ENCODE results near the gene HERC3.

HERC3 gene

DNA sequence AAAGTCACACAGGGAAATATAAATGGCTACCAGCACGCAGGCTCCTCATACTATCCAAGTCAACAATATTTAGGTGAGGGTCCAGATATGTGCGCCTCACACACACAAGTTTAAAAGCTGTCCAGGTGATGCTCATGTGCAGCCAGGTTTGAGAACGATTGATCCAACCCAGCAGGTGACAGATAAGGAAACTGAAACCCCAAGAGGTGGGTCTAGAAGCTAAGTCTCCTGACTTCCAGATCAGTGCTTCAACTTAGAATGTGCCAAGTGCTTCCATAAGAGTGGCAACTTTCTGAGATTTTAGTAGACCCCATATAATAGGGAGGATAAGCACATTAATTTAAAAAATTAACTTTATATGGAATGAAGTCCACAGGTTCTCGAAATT is 159.8 kb downstream of the HERC3 start:
- DNase-seq: no peak

- no peak for DNase-seq
Observed at GRCh38 chr4:88752754-88753153, 160.5 kb downstream of the HERC3 start.

- no peak for DNase-seq
Observed at GRCh38 chr4:88753658-88754571, 161.6 kb downstream of the HERC3 start.

- no peak for DNase-seq
Observed at GRCh38 chr4:88754796-88755195, 162.5 kb downstream of the HERC3 start.

GRCh38 chr4:88755454-88755853 is 163.2 kb downstream of the HERC3 start:
- no peak for DNase-seq

DNA sequence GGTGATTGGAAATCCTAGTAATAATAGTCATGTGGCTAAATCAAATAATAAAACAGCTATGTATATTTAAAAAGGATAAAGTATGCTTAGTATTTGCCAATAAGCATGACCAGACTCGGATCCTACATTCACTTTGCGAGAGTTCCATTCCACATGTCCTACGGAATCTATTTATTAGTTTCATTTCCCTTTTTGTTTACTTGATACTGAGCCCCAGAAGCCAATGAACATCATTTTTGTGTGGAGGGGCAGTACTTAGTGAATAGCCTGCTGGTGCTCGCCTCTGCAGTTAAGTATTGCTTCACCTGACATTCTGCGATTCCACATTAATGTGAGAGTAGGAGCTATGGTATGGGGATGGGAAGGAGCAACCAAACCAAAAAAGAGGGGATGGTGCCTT is 163.9 kb downstream of the HERC3 start:
- DNase-seq: no peak

DNA sequence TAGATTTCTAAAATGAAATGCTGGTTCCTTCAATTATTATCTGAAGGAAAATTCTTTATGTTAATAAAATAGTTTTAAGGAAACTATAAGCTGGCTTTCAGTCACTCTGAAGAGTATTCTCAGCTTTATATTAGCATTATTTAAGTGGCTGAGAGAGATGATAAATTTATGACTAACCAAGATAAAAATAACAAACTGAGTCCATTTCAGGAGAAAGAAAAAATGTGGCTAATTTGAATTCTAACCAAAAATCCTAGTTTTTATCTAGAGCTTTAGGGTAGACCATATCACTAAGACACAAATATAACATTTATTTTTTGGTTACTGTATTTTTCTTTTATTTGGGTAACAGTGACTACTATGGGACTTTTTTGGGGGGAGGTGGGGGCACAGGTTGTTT is 164.8 kb downstream of the HERC3 start:
- no peak for DNase-seq

- DNase-seq: no peak
Observed at GRCh38 chr4:88757776-88758175, 165.5 kb downstream of the HERC3 start.
